Mucosa of rectum (tissue), 2 donors: Measurements from ENCODE around the gene ELOVL2.

Experiments
- H3K27ac ChIP-seq, 2 donors: one replicate each; pipeline ENCODE4 v1.7.0; 2013; ENCODE audit warnings: inconsistent platforms in 2 of 2, low read depth in 2 of 2, low read length in 2 of 2
- H3K27me3 ChIP-seq, 2 donors: one replicate each; pipeline ENCODE4 v1.7.0; 2013; ENCODE audit warnings: low read length in 2 of 2; ENCODE audit not compliant: control insufficient read depth in 2 of 2, insufficient read depth in 2 of 2
- H3K36me3 ChIP-seq, 2 donors: one replicate each; pipeline ENCODE4 v1.7.0; 2013; ENCODE audit warnings: low read length in 2 of 2; ENCODE audit not compliant: control insufficient read depth in 2 of 2, insufficient read depth in 2 of 2
- H3K4me1 ChIP-seq, 2 donors: one replicate each; pipeline ENCODE4 v1.7.0; 2013; ENCODE audit warnings: low read length in 2 of 2, mild to moderate bottlenecking in 1 of 2; ENCODE audit not compliant: control insufficient read depth in 2 of 2, insufficient read depth in 2 of 2
- H3K4me3 ChIP-seq, 2 donors: one replicate each; pipeline ENCODE4 v1.7.0; 2013; ENCODE audit warnings: low read length in 2 of 2
- H3K9ac ChIP-seq, 2 donors: one replicate each; pipeline ENCODE4 v1.7.0; 2013; ENCODE audit warnings: low read length in 2 of 2, low read depth in 1 of 2, mild to moderate bottlenecking in 1 of 2
- H3K9me3 ChIP-seq, 2 donors: one replicate each; pipeline ENCODE4 v1.7.0; 2013; ENCODE audit warnings: low read length in 2 of 2; ENCODE audit not compliant: control insufficient read depth in 2 of 2
- donor health status: healthy.
- donor health status: Normal muscosa, but diverticular disease.

ELOVL2 gene

GRCh38 chr6:10970731-10971130 lies 73.4 kb downstream of the ELOVL2 start:
- no peak overlapping the region for H3K4me3 ChIP-seq
- H3K27me3 ChIP-seq, result peaks cover 0 to 2% of the 10 kb centered on the region in 2 donors

GRCh38 chr6:10968776-10969175 lies 75.3 kb downstream of the ELOVL2 start:
- Histone ChIP-seq H3K4me1 (no peaks in the 10 kb centered on the region), H3K9me3 (no peaks in the 10 kb centered on the region), H3K27ac (no peak overlapping the region), H3K36me3 (no peaks in the 10 kb centered on the region), H3K9ac (no peak overlapping the region), H3K4me3 (no peak overlapping the region), H3K27me3 (peaks cover 0 to 2% of the 10 kb centered on the region in 2 donors)

More at GRCh38 chr6:10970731-10971130, 73.4 kb downstream of the ELOVL2 start:
- Histone ChIP-seq H3K9me3 (no peaks in the 10 kb centered on the region), H3K4me1 (no peaks in the 10 kb centered on the region), H3K9ac (no peak overlapping the region), H3K36me3 (no peaks in the 10 kb centered on the region), H3K27ac (no peak overlapping the region)

- no peaks in the 10 kb centered on the region for H3K4me1 ChIP-seq
- peaks cover 0 to 2% of the 10 kb centered on the region in 2 donors for H3K27me3 ChIP-seq
- no peak overlapping the region for H3K9ac ChIP-seq
- no peaks in the 10 kb centered on the region for H3K36me3 ChIP-seq
- H3K9me3 ChIP-seq, result no peaks in the 10 kb centered on the region
- H3K4me3 ChIP-seq, result no peak overlapping the region
- no peak overlapping the region for H3K27ac ChIP-seq
These were observed 79.4 kb downstream of the ELOVL2 start for GRCh38 chr6:10964684-10965083.

GRCh38 chr6:10963113-10963512 lies 81.0 kb downstream of the ELOVL2 start:
- H3K4me3 ChIP-seq, result no peak overlapping the region
- H3K9ac ChIP-seq, result no peak overlapping the region
- H3K9me3 ChIP-seq, result no peaks in the 10 kb centered on the region
- H3K27me3 ChIP-seq, result no peaks in the 10 kb centered on the region
- H3K36me3 ChIP-seq, result no peaks in the 10 kb centered on the region
- H3K4me1 ChIP-seq, result no peaks in the 10 kb centered on the region
- H3K27ac ChIP-seq, result no peak overlapping the region

- Histone ChIP-seq H3K36me3 (no peaks in the 10 kb centered on the region), H3K27me3 (no peaks in the 10 kb centered on the region), H3K4me1 (no peaks in the 10 kb centered on the region), H3K4me3 (no peak overlapping the region), H3K9me3 (no peaks in the 10 kb centered on the region), H3K27ac (no peak overlapping the region), H3K9ac (no peak overlapping the region)
These were observed 81.4 kb downstream of the ELOVL2 start for GRCh38 chr6:10962673-10963072.

GRCh38 chr6:10961837-10962236 lies 82.3 kb downstream of the ELOVL2 start:
- no peaks in the 10 kb centered on the region for H3K36me3 ChIP-seq
- no peak overlapping the region for H3K9ac ChIP-seq
- no peaks in the 10 kb centered on the region for H3K4me1 ChIP-seq
- H3K4me3 ChIP-seq, result no peak overlapping the region
- no peak overlapping the region for H3K27ac ChIP-seq
- no peaks in the 10 kb centered on the region for H3K27me3 ChIP-seq
- H3K9me3 ChIP-seq, result no peaks in the 10 kb centered on the region

GRCh38 chr6:10960171-10960570 lies 83.9 kb downstream of the ELOVL2 start:
- H3K27ac ChIP-seq, result no peak overlapping the region
- no peak overlapping the region for H3K4me3 ChIP-seq
- H3K27me3 ChIP-seq, result no peaks in the 10 kb centered on the region
- H3K4me1 ChIP-seq, result no peaks in the 10 kb centered on the region
- no peaks in the 10 kb centered on the region for H3K9me3 ChIP-seq
- no peaks in the 10 kb centered on the region for H3K36me3 ChIP-seq
- no peak overlapping the region for H3K9ac ChIP-seq

- Histone ChIP-seq H3K36me3 (no peaks in the 10 kb centered on the region), H3K4me3 (no peak overlapping the region), H3K27ac (no peak overlapping the region), H3K4me1 (no peaks in the 10 kb centered on the region), H3K9me3 (no peaks in the 10 kb centered on the region), H3K9ac (no peak overlapping the region), H3K27me3 (no peaks in the 10 kb centered on the region)
These were observed 86.7 kb downstream of the ELOVL2 start for GRCh38 chr6:10957414-10957886.

GRCh38 chr6:10956776-10957175 lies 87.3 kb downstream of the ELOVL2 start:
- Histone ChIP-seq H3K36me3 (no peaks in the 10 kb centered on the region), H3K9me3 (no peaks in the 10 kb centered on the region), H3K4me1 (no peaks in the 10 kb centered on the region), H3K27ac (no peak overlapping the region), H3K9ac (no peak overlapping the region), H3K27me3 (no peaks in the 10 kb centered on the region), H3K4me3 (no peak overlapping the region)

- Histone ChIP-seq H3K4me1 (no peaks in the 10 kb centered on the region), H3K27ac (no peak overlapping the region), H3K9ac (no peak overlapping the region), H3K9me3 (no peaks in the 10 kb centered on the region), H3K27me3 (peaks cover 0 to 3% of the 10 kb centered on the region in 2 donors), H3K36me3 (no peaks in the 10 kb centered on the region), H3K4me3 (no peak overlapping the region)
These were observed 89.5 kb downstream of the ELOVL2 start for GRCh38 chr6:10954590-10955010.
